DND-41 (cell line): Measurements from ENCODE around the gene CLIC5.

Source experiments
- ATAC-seq: fragments of 200-7000 bp; cut with Tn5 transposase; 3 replicates; pipeline ENCODE4 v1.9.1; 2021; ENCODE audit warnings: low read depth; ENCODE audit not compliant: insufficient read depth
- DNase-seq: peaks from one replicate; pipeline ENCODE4 v3.0.0-alpha.2; 2020
- H2AFZ ChIP-seq: 2 replicates; pipeline ENCODE4 v1.6.0; 2012; ENCODE audit warnings: low read depth, low read length
- H3K27ac ChIP-seq: 2 replicates; pipeline ENCODE4 v1.5.1; 2012; ENCODE audit warnings: low read length, inconsistent platforms
- H3K27me3 ChIP-seq: fragments of 200-600 bp; sonication (generic); 2 replicates; pipeline ENCODE4 v1.6.0; 2012; ENCODE audit warnings: low read length, mild to moderate bottlenecking, inconsistent platforms; ENCODE audit not compliant: insufficient read depth, poor library complexity
- H3K36me3 ChIP-seq: 2 replicates; pipeline ENCODE4 v1.5.1; 2012; ENCODE audit warnings: low read length, inconsistent platforms; ENCODE audit not compliant: insufficient read depth
- H3K4me1 ChIP-seq: 2 replicates; pipeline ENCODE4 v1.5.1; 2012; ENCODE audit warnings: mild to moderate bottlenecking, low read length; ENCODE audit not compliant: insufficient read depth
- H3K4me2 ChIP-seq: 2 replicates; pipeline ENCODE4 v1.6.0; 2012; ENCODE audit warnings: mild to moderate bottlenecking, moderate library complexity, low read length, inconsistent platforms; ENCODE audit not compliant: insufficient read depth
- H3K4me3 ChIP-seq, 2 experiments: fragments of 200-600 bp in 1 of 2; shearing (Covaris generic) in 1 of 2; 2 replicates each; pipeline ENCODE4 v1.5.1; 2012 to 2016; ENCODE audit warnings: inconsistent platforms in 2 of 2, low read length in 2 of 2, mild to moderate bottlenecking in 2 of 2, low read depth in 1 of 2, moderate library complexity in 1 of 2
- H3K79me2 ChIP-seq: 2 replicates; pipeline ENCODE4 v1.6.0; 2012; ENCODE audit warnings: low read length, inconsistent platforms; ENCODE audit not compliant: insufficient read depth
- H3K9ac ChIP-seq: 2 replicates; pipeline ENCODE4 v1.6.0; 2012; ENCODE audit warnings: low read depth, mild to moderate bottlenecking, inconsistent platforms, low read length, moderate library complexity
- H3K9me3 ChIP-seq: 2 replicates; pipeline ENCODE4 v1.5.1; 2012; ENCODE audit warnings: low read length, moderate library complexity, mild to moderate bottlenecking, inconsistent platforms; ENCODE audit not compliant: insufficient read depth, severe bottlenecking
- H4K20me1 ChIP-seq: 2 replicates; pipeline ENCODE4 v1.6.0; 2012; ENCODE audit warnings: low read length; ENCODE audit not compliant: insufficient read depth
- CTCF ChIP-seq: IDR thresholded peaks from 2 replicates; pipeline ENCODE4 v1.5.1; 2012; ENCODE audit warnings: borderline replicate concordance, low read length, moderate library complexity, mild to moderate bottlenecking; ENCODE audit not compliant: poor library complexity, severe bottlenecking; ENCODE audit errors: extremely low read depth
- EZH2 ChIP-seq: IDR thresholded peaks from 3 replicates; pipeline ENCODE4 v1.6.1; 2012; ENCODE audit warnings: borderline replicate concordance, low read depth, mild to moderate bottlenecking, moderate library complexity, low read length, inconsistent platforms; ENCODE audit not compliant: severe bottlenecking

The CLIC5 gene

DNA sequence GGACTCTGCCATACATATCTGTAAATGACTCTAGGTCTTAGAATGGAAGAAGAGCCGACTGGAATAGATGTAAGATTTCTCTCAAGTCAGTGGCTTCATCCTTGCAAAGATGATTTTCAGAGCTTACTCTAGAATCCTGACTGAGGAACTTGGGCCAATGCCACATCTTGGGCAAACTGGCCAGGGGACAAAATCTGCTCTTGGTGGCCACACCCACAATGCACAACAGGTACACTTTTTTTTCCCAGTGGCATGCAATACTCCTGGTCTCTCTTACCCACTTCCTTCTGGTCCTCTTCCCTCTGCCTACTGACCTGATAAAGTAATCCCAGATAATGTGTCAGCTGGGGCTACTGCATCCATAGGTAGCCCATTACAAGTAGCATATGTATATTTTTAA, 13.4 kb downstream of the CLIC5 start:
- no peaks in the 10 kb centered on the region for H3K79me2 ChIP-seq
- no peaks in the 10 kb centered on the region for H3K36me3 ChIP-seq
- no peaks in the 10 kb centered on the region for H3K4me1 ChIP-seq
- no peak for ATAC-seq
- no peak overlapping the region for H3K9ac ChIP-seq
- H3K27ac ChIP-seq = no peak overlapping the region
- no peaks in the 10 kb centered on the region for H4K20me1 ChIP-seq
- no peaks in the 10 kb centered on the region for H3K9me3 ChIP-seq
- H3K27me3 ChIP-seq = peaks cover 12% of the 10 kb centered on the region
- no peak overlapping the region for H3K4me3 ChIP-seq
- TF ChIP-seq CTCF (no peak), EZH2 (no peak)
- no peak overlapping the region for H2AFZ ChIP-seq
- no peak overlapping the region for H3K4me2 ChIP-seq
- no peak for DNase-seq

DNA sequence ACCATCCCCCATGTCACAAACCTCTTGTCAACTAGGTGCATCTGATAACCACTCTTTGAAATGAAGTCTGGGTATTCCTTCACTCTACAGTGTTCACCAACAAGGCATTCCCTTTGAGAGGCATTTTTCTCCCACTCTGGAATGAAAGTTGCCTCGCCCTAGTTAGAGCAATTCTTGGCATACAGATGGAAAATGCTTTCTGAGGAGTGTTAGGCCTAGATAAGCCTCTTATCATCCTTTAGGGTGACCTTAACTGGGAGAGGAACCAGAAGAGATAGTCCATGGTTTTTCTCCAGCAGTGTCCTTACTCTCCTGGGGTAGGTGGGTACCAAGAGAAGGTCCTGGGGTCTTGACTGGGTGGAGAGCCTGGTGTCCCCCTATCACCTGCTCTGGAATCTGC, 14.8 kb downstream of the CLIC5 start:
- H3K4me3 ChIP-seq = no peak overlapping the region
- H3K79me2 ChIP-seq = no peaks in the 10 kb centered on the region
- TF ChIP-seq EZH2 = no peak
- no peak for TF ChIP-seq CTCF
- no peak overlapping the region for H3K9ac ChIP-seq
- peaks cover 12% of the 10 kb centered on the region for H3K27me3 ChIP-seq
- H3K4me1 ChIP-seq = no peaks in the 10 kb centered on the region
- no peaks in the 10 kb centered on the region for H4K20me1 ChIP-seq
- no peak overlapping the region for H2AFZ ChIP-seq
- ATAC-seq (no peak), DNase-seq (no peak)
- no peaks in the 10 kb centered on the region for H3K36me3 ChIP-seq
- no peaks in the 10 kb centered on the region for H3K9me3 ChIP-seq
- no peak overlapping the region for H3K27ac ChIP-seq
- H3K4me2 ChIP-seq = no peak overlapping the region

- H4K20me1 ChIP-seq = no peaks in the 10 kb centered on the region
- no peaks in the 10 kb centered on the region for H3K79me2 ChIP-seq
- H3K27ac ChIP-seq = no peak overlapping the region
- H3K9me3 ChIP-seq = no peaks in the 10 kb centered on the region
- TF ChIP-seq CTCF (no peak), EZH2 (no peak)
- no peak overlapping the region for H2AFZ ChIP-seq
- ATAC-seq (no peak), DNase-seq (no peak)
- H3K27me3 ChIP-seq = peaks cover 12% of the 10 kb centered on the region
- H3K4me2 ChIP-seq = no peak overlapping the region
- no peak overlapping the region for H3K9ac ChIP-seq
- no peaks in the 10 kb centered on the region for H3K36me3 ChIP-seq
- no peaks in the 10 kb centered on the region for H3K4me1 ChIP-seq
- no peak overlapping the region for H3K4me3 ChIP-seq
Measured at GRCh38 chr6:45998524-45998923, 17.1 kb downstream of the CLIC5 start.

GRCh38 chr6:45997875-45998506, 17.7 kb downstream of the CLIC5 start:
- no peak overlapping the region for H2AFZ ChIP-seq
- no peaks in the 10 kb centered on the region for H3K4me1 ChIP-seq
- H3K9me3 ChIP-seq = no peaks in the 10 kb centered on the region
- ATAC-seq (no peak), DNase-seq (no peak)
- H3K27ac ChIP-seq = no peak overlapping the region
- H3K4me2 ChIP-seq = no peak overlapping the region
- peaks cover 11% of the 10 kb centered on the region for H3K27me3 ChIP-seq
- H3K9ac ChIP-seq = no peak overlapping the region
- no peaks in the 10 kb centered on the region for H3K36me3 ChIP-seq
- TF ChIP-seq CTCF (no peak), EZH2 (no peak)
- no peak overlapping the region for H3K4me3 ChIP-seq
- no peaks in the 10 kb centered on the region for H3K79me2 ChIP-seq
- no peaks in the 10 kb centered on the region for H4K20me1 ChIP-seq
